ENCODE data around the gene ASAP3. TPM values are rescaled to one million over a fixed set of nuclear protein-coding genes. Genes with fewer than 3 reads are reported as not detected.

ASAP3 gene
- total RNA-seq, 1 donor from 2014 or later = 65.7 TPM

GRCh38 chr1:23395154-23395724 lies 88.7 kb downstream of the ASAP3 start:
- H3K4me3 Mint-ChIP-seq = peak overlapping the region; percentile 50
- H3K27ac Mint-ChIP-seq = peak overlapping the region; percentile 74
- H3K36me3 Mint-ChIP-seq = peaks cover 5% of the 10 kb centered on the region
- H3K27me3 Mint-ChIP-seq = peaks cover 2% of the 10 kb centered on the region
- TF ChIP-seq CTCF (conservative IDR thresholded peaks at IDR 0.05) = no peak
- H3K9me3 Mint-ChIP-seq = no peaks in the 10 kb centered on the region
- DNase-seq (ENCODE audit: extremely low spot score, unreplicated experiment) = no peak
- H3K4me1 Mint-ChIP-seq (ENCODE audit: unreplicated experiment) = peaks cover 22% of the 10 kb centered on the region

- Mint-ChIP-seq H3K27me3 (peaks cover 2% of the 10 kb centered on the region), H3K9me3 (no peaks in the 10 kb centered on the region), H3K27ac (peak overlapping the region; percentile 74), H3K36me3 (peaks cover 5% of the 10 kb centered on the region), H3K4me1 (ENCODE audit: unreplicated experiment) (peaks cover 22% of the 10 kb centered on the region), H3K4me3 (peak overlapping the region; percentile 50)
- no peak for DNase-seq (ENCODE audit: extremely low spot score, unreplicated experiment)
- TF ChIP-seq CTCF (conservative IDR thresholded peaks at IDR 0.05) = no peak
These were observed 89.3 kb downstream of the ASAP3 start for GRCh38 chr1:23394684-23395083.

GRCh38 chr1:23394181-23394580 lies 89.8 kb downstream of the ASAP3 start:
- Mint-ChIP-seq H3K27ac (peak overlapping the region; percentile 74), H3K4me1 (ENCODE audit: unreplicated experiment) (peaks cover 22% of the 10 kb centered on the region), H3K36me3 (peaks cover 5% of the 10 kb centered on the region), H3K9me3 (no peaks in the 10 kb centered on the region), H3K4me3 (no peak overlapping the region), H3K27me3 (peaks cover 2% of the 10 kb centered on the region)
- DNase-seq (ENCODE audit: extremely low spot score, unreplicated experiment) = no peak
- TF ChIP-seq CTCF (conservative IDR thresholded peaks at IDR 0.05) = no peak

GRCh38 chr1:23393706-23394105 lies 90.3 kb downstream of the ASAP3 start:
- H3K27ac Mint-ChIP-seq = peak overlapping the region; percentile 43
- H3K9me3 Mint-ChIP-seq = no peaks in the 10 kb centered on the region
- H3K4me3 Mint-ChIP-seq = no peak overlapping the region
- no peak for TF ChIP-seq CTCF (conservative IDR thresholded peaks at IDR 0.05)
- H3K36me3 Mint-ChIP-seq = peaks cover 5% of the 10 kb centered on the region
- peaks cover 2% of the 10 kb centered on the region for H3K27me3 Mint-ChIP-seq
- DNase-seq (ENCODE audit: extremely low spot score, unreplicated experiment) = no peak
- peaks cover 22% of the 10 kb centered on the region for H3K4me1 Mint-ChIP-seq (ENCODE audit: unreplicated experiment)

GRCh38 chr1:23392125-23392855 lies 91.7 kb downstream of the ASAP3 start:
- H3K36me3 Mint-ChIP-seq = peaks cover 5% of the 10 kb centered on the region
- no peak for DNase-seq (ENCODE audit: extremely low spot score, unreplicated experiment)
- H3K4me1 Mint-ChIP-seq (ENCODE audit: unreplicated experiment) = peaks cover 22% of the 10 kb centered on the region
- no peak overlapping the region for H3K27ac Mint-ChIP-seq
- no peak for TF ChIP-seq CTCF (conservative IDR thresholded peaks at IDR 0.05)
- no peak overlapping the region for H3K4me3 Mint-ChIP-seq
- H3K27me3 Mint-ChIP-seq = peaks cover 2% of the 10 kb centered on the region
- no peaks in the 10 kb centered on the region for H3K9me3 Mint-ChIP-seq
